NCI-H2029 (cell line): ENCODE data around the gene NT5M.

Source experiments
- DNase-seq: peaks from one replicate; lab custom pipeline; 2025; lab: John Stamatoyannopoulos, UW

The NT5M gene

GRCh38 chr17:17355426-17355825, 52.3 kb downstream of the NT5M start:
- DNase-seq = no peak

GRCh38 chr17:17356149-17356930, 53.2 kb downstream of the NT5M start:
- DNase-seq = peak; percentile 54

GRCh38 chr17:17356931-17357270, 53.7 kb downstream of the NT5M start:
- DNase-seq = no peak

GRCh38 chr17:17358060-17358751, 55.0 kb downstream of the NT5M start:
- DNase-seq = no peak

GRCh38 chr17:17358866-17359265, 55.7 kb downstream of the NT5M start:
- DNase-seq = no peak

- no peak for DNase-seq
Observed at GRCh38 chr17:17359271-17359670, 56.1 kb downstream of the NT5M start.

- no peak for DNase-seq
Observed at GRCh38 chr17:17360087-17360730, 57.0 kb downstream of the NT5M start.

GRCh38 chr17:17361543-17361866, 58.3 kb downstream of the NT5M start:
- DNase-seq = no peak

GRCh38 chr17:17361867-17362539, 58.8 kb downstream of the NT5M start:
- no peak for DNase-seq

GRCh38 chr17:17362540-17362930, 59.4 kb downstream of the NT5M start:
- DNase-seq = no peak

GRCh38 chr17:17363638-17364337, 60.6 kb downstream of the NT5M start:
- peak; percentile 47 for DNase-seq

- DNase-seq = no peak
Observed at GRCh38 chr17:17364338-17364667, 61.1 kb downstream of the NT5M start.

- no peak for DNase-seq
Observed at GRCh38 chr17:17365476-17366110, 62.4 kb downstream of the NT5M start.

GRCh38 chr17:17366235-17366634, 63.1 kb downstream of the NT5M start:
- no peak for DNase-seq

GRCh38 chr17:17366941-17367875, 64.0 kb downstream of the NT5M start:
- DNase-seq = no peak

- no peak for DNase-seq
Observed at GRCh38 chr17:17367931-17368330, 64.8 kb downstream of the NT5M start.

GRCh38 chr17:17370711-17371110, 67.5 kb downstream of the NT5M start:
- DNase-seq = no peak

GRCh38 chr17:17372856-17373520, 69.8 kb downstream of the NT5M start:
- no peak for DNase-seq

GRCh38 chr17:17375841-17376240, 72.7 kb downstream of the NT5M start:
- DNase-seq = no peak

- no peak for DNase-seq
Observed at GRCh38 chr17:17376362-17376761, 73.2 kb downstream of the NT5M start.
